Activated CD4-positive, CD25-positive, alpha-beta regulatory T cell treated with anti-CD3 and anti-CD28 coated beads, Interleukin-2, amount 50 U/mL, for 24 hours (primary cell): Measurements from ENCODE around the gene LZTR1.
A peak's percentile ranks its signal among the peaks of the same experiment; 100 is the strongest.

ENCODE experiments used
- ATAC-seq, 2 donors: fragments of 150-1000 bp; cut with Tn5 transposase; one replicate each; pipeline ENCODE4 v1.10.0; 2021; ENCODE audit warnings: mild to moderate bottlenecking in 1 of 2, moderate library complexity in 1 of 2

The LZTR1 gene

DNA sequence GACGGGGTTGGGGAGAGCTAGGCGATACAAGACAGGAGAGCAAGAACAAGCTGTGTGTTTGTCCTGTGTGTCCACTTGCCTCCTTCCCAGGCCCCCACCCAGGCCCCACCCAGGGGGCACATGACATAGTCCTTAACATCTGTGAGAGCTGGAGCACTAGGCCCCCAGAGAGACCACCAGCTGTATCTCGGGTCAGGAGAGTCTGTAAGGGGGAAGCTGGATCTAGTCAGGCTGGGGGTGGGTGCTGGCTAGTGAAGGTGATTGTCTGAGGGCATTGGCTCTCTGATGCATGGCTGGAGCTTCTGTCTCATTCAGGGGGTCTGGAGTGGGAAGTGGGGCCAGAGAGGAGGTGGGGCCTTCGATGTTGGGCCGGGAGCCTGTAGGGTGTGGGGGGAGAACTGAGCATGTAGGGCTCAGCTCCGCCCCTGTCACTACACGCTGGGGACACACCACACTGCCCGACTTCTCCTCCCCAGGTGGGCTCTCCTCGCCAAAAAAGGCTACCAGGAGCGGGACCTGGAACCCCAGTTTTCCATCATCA is 33.4 kb downstream of the LZTR1 start:
- ATAC-seq, result no peak

- ATAC-seq, result no peak
These were observed 34.7 kb downstream of the LZTR1 start for GRCh38 chr22:21016644-21017420.

GRCh38 chr22:21018314-21018713 is 36.2 kb downstream of the LZTR1 start:
- ATAC-seq, result no peak

- ATAC-seq, result peak in 1 of 2 donors; percentile 33
These were observed 38.8 kb downstream of the LZTR1 start for GRCh38 chr22:21020802-21021429.

DNA sequence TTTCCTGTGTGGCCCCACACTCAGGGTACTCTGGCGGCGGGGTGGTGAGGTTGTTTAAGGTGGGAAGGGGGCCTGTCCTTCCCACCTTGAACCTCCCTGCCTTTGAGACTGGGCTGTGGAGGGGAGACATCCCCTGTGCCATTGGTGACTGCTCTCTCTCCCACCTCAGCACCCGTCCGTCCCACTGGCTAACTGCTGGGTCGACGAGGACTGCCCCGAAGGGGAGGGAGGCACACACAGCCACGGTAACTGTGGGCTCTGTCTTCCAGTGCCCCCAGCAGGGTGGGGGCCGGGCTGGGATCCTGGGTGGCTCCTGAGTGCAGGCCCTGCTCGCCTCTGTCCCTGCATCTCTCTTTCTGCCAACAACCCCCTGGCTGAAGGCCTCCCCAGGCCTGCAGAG is 40.4 kb downstream of the LZTR1 start:
- no peak for ATAC-seq

DNA sequence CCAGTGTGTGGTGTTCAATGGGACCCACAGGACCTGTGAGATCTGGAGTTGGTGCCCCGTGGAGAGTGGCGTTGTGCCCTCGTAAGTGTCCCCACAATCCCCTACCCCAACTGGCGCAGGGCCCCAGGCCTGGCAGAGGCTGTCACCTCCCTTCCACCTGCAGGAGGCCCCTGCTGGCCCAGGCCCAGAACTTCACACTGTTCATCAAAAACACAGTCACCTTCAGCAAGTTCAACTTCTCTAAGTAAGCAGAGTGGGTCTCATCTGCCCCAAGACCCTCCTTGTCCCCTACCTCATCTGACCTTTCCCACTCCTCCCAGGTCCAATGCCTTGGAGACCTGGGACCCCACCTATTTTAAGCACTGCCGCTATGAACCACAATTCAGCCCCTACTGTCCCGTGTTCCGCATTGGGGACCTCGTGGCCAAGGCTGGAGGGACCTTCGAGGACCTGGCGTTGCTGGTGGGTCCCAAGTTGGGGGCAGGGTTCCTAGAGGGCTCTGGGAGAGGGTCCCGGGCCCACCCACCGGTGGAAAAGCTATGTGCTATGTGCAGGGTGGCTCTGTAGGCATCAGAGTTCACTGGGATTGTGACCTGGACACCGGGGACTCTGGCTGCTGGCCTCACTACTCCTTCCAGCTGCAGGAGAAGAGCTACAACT is 41.0 kb downstream of the LZTR1 start:
- no peak for ATAC-seq

DNA sequence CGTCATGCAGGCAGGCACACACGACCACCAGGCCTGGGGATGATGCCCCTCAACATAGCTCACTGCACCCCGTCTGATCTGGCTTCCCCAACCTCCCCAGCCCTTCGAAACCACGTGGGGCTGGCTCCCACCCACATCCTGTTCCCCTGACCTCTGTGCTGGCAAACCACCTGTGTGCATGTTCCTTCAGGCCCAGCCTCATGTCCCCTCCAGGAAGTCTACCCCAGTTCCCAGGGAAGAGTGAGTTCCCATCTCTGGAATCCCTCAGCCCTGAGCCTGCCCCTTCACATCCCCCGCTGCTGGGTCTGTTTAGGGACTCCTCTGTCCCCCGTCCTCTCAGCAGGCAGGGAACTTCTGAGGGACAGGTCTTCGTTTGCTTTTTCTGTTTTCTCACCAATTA is 43.2 kb downstream of the LZTR1 start:
- peak in 1 of 2 donors; percentile 20 for ATAC-seq

GRCh38 chr22:21025763-21026755 is 44.0 kb downstream of the LZTR1 start:
- no peak for ATAC-seq

- ATAC-seq, result no peak
These were observed 44.9 kb downstream of the LZTR1 start for GRCh38 chr22:21026783-21027692.

DNA sequence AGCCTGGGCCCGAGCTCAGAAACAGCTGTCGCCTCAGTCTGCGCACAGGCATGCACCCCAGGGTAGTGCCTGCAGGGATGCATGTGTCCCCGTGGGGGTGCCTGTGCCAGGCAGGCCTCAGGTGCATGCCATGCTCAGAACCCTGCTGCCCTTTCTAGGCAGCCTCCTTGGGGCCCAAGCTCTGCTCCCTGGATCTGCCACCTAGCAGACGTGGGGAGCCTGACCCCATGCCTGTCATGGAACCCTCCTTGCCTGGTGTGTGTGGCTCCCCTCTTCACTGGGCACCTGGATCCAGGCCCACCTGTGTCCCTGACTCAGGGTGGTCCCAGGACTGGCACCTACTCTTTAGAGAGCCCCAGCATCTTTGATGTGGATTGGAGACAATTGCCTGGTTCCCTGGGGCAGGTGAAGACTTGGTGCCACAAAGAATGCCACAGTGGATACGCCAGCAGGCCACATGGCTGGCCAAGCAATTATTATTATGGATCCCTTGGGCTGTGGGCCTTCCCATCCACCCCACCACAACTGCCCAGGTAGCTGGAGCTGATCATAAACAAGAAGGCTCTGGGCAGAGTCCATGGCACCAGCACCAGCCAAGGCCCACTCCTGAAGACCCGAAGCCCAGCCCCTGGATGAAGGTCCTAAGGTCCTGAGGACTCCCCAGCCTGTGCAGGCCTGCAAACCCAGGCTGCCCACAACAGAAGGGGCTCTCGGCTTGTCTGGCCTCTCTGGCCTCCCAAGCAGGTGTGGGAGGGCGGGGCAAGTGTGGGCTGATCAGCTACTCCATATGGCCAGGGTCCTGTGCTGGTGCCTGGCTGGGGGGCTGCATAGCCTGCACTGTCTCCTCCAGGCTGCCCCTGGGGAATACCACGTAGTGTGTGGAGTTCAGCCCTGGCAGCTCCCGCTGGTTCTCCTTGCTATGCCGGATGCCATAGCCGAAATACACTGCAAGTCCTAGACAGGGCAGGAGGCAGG is 46.5 kb downstream of the LZTR1 start:
- no peak for ATAC-seq

DNA sequence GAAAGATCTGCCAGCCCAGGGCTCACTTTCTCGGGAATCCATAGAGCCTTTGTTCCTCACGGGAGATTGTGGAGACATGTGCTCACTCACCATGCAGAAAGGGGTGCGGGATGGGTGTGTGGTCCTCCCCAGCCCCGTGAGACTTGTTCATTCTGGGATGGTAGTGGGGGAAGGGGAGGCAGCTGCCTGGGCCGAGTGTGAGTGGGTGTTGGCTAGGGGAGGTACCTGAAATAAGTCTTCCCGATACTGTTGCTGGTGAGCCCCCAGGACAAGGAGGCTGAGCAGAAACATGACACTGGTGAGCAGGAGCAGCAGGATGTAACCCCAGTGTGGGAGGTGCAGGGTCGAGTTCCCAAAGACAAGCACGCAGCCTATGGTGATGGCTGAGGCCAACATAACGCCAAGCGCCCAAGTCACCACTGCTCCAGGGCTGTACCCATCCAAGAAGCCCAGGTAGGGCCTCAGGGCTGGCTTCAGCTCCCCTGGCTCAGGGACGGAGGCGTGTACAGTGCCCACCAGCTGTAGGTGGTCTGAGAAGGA is 47.5 kb downstream of the LZTR1 start:
- no peak for ATAC-seq

- no peak for ATAC-seq
These were observed 47.9 kb downstream of the LZTR1 start for GRCh38 chr22:21030032-21030431.

DNA sequence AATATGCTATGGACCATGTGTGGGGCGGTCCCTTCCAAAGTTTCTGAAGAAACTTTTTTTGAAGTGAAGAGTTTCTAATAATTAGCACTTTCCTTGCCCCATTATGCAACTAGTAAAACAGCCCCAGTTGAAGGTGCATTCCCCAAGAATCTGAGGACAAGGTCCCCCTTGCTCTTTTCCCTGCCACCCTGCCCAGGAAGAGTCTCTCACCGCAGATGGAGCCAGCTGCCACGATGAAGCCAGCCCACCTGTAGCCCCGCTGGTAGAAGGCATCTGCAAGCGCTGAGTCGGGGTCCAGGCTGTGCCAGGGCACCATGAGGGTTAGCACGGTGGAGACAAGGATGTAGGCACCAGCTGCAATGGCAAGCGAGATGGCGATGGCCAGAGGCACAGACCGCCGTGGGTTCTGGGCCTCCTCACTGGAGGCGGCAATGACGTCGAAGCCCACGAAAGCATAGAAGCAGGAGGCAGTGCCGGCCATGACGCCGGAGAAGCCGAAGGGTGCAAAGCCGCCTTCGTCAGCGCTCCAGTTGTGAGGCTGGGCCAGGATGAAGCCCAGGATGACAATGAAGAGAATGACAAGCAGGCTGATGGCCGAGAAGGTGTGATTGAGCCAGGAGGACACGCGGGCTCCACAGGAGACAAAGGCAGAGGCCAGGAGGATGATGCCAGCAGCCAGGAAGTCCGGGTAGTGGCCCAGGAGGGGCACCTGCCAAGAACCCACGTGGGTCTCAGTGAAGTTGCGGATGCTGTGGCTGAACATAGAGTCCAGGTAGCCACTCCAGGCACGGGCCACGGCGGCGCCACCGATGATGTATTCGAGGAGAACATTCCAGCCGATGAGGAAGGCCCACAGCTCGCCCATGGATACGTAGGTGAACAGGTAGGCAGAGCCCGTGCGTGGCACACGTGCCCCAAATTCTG is 48.8 kb downstream of the LZTR1 start:
- no peak for ATAC-seq

GRCh38 chr22:21031545-21032036 is 49.5 kb downstream of the LZTR1 start:
- no peak for ATAC-seq

DNA sequence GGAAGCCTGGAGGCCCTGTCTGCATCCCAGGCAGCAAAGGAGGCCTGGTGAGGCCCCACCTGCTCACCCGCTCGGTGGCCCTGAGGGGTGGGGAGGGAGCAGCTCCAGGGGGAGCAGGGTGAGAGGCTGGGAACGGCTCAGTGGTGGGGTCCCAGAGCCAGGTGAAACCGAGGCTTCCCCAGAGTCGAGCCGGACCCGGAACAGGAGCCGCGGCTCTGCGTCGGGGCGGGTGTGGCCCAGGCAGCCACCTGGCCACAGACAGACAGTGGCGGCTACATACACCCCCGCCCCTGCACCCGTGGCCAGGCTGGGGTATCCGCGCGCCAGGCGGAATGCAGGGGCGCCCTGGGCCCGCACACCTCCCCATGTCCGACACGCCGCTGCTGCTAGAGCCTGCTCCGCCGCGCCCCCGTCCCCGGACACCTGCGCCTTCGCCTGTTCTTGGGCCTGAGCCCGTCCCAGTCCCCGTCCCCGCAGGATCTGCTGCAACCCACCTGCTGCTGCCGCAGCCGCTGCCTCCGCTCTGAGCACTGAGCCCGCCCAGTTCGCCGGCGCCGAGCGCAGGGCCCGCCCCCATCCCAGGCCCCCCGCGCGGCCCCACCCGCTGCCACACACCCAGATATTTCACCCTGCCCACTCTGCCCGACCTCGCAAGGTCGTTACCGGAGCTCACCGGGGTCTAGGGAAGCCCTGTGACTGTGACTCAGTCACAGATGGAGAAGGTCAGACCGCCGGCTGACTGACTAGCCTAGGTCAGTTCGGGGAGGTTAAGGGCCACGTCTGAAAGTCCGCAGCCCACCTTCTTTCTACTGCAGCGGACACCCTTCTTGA is 50.2 kb downstream of the LZTR1 start, which contains the start of gene SLC7A4:
TSS of gene SLC7A4 (minus strand) at position 525 of the 831 bp plus-strand sequence. CDS start 749 bp downstream, outside the sequence.
- peak in 1 of 2 donors; percentile 20 for ATAC-seq

- no peak for ATAC-seq
These were observed 51.0 kb downstream of the LZTR1 start for GRCh38 chr22:21032868-21033688.
